Measurements from ENCODE around the gene AKR1B1. TPM values are rescaled to one million over a fixed set of nuclear protein-coding genes. Genes with fewer than 3 reads are reported as not detected.

The AKR1B1 gene
- total and polyA plus RNA-seq, 2 of the 13 experiments (the other 11 are each of a cell fraction or from before 2014, with no cell fraction given): 89.9 to 133 TPM

- TF ChIP-seq, protein P1, sequence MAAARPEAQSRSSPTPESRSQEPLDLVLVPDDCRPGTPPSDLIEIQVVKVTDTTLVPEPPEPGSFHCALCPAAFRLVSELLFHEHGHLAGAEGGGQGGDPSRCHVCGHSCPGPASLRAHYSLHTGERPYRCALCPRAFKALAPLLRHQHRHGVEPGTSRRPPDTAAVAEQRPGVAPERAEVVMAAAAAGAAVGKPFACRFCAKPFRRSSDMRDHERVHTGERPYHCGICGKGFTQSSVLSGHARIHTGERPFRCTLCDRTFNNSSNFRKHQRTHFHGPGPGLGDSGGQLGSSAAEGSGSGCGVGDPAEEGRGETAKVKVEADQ (CRISPR knock-in tag; IDR thresholded peaks at IDR 0.05; ENCODE audit: borderline replicate concordance): peak; percentile 93; the same call in 1 of the 2 replicates
- TF ChIP-seq ELF3 (CRISPR knock-in tag; IDR thresholded peaks at IDR 0.05) (peak; percentile 65), ZNF878 (CRISPR knock-in tag; IDR thresholded peaks at IDR 0.05) (peak; percentile 51; the same call in 1 of the 2 replicates), ZNF615 (CRISPR knock-in tag; IDR thresholded peaks at IDR 0.05; ENCODE audit: borderline replicate concordance) (no peak), ZNF280B (CRISPR knock-in tag; IDR thresholded peaks at IDR 0.05; ENCODE audit: borderline replicate concordance) (0 out of 2 replicates have a peak, but pooled peaks have one; percentile 4), ZKSCAN1 (IDR thresholded peaks at IDR 0.05; ENCODE audit: low read length) (no peak), HMGA1 (CRISPR knock-in tag; conservative IDR thresholded peaks at IDR 0.05) (no peak), ZNF326 (CRISPR knock-in tag; IDR thresholded peaks at IDR 0.05; ENCODE audit: borderline replicate concordance) (no peak), MEIS1 (CRISPR knock-in tag; IDR thresholded peaks at IDR 0.05; ENCODE audit: borderline replicate concordance) (0 out of 2 replicates have a peak, but pooled peaks have one; percentile 28), NONO (IDR thresholded peaks at IDR 0.05) (no peak), NONO (CRISPR knock-in tag; conservative IDR thresholded peaks at IDR 0.05) (peak; percentile 62; the same call in 1 of the 2 replicates), ZNF160 (CRISPR knock-in tag; IDR thresholded peaks at IDR 0.05) (peak; percentile 59; the same call in 1 of the 2 replicates), ZIK1 (CRISPR knock-in tag; IDR thresholded peaks at IDR 0.05; ENCODE audit: borderline replicate concordance, low read depth) (no peak; the same call in 1 of the 2 replicates), GATAD2A (CRISPR knock-in tag; IDR thresholded peaks at IDR 0.05) (peak; percentile 4; the same call in 1 of the 2 replicates), TSC22D2 (CRISPR knock-in tag; IDR thresholded peaks at IDR 0.05; ENCODE audit: borderline replicate concordance) (no peak), MATR3 (CRISPR knock-in tag; IDR thresholded peaks at IDR 0.05) (no peak), ZSCAN25 (CRISPR knock-in tag; IDR thresholded peaks at IDR 0.05) (no peak), FOXA3 (CRISPR knock-in tag; IDR thresholded peaks at IDR 0.05) (0 out of 2 replicates have a peak, but pooled peaks have one; percentile 35), KLF15 (CRISPR knock-in tag; IDR thresholded peaks at IDR 0.05; ENCODE audit: borderline replicate concordance) (no peak), HOXA5 (CRISPR knock-in tag; IDR thresholded peaks at IDR 0.05) (0 out of 2 replicates have a peak, but pooled peaks have one; percentile 57), KAT8 (CRISPR knock-in tag; IDR thresholded peaks at IDR 0.05) (peak; percentile 62; the same call in 1 of the 2 replicates), SNAPC2 (CRISPR knock-in tag; IDR thresholded peaks at IDR 0.05) (no peak)
- TF ChIP-seq, protein P2, sequence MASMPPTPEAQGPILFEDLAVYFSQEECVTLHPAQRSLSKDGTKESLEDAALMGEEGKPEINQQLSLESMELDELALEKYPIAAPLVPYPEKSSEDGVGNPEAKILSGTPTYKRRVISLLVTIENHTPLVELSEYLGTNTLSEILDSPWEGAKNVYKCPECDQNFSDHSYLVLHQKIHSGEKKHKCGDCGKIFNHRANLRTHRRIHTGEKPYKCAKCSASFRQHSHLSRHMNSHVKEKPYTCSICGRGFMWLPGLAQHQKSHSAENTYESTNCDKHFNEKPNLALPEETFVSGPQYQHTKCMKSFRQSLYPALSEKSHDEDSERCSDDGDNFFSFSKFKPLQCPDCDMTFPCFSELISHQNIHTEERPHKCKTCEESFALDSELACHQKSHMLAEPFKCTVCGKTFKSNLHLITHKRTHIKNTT (CRISPR knock-in tag; IDR thresholded peaks at IDR 0.05): no peak
- TF ChIP-seq, protein P3, sequence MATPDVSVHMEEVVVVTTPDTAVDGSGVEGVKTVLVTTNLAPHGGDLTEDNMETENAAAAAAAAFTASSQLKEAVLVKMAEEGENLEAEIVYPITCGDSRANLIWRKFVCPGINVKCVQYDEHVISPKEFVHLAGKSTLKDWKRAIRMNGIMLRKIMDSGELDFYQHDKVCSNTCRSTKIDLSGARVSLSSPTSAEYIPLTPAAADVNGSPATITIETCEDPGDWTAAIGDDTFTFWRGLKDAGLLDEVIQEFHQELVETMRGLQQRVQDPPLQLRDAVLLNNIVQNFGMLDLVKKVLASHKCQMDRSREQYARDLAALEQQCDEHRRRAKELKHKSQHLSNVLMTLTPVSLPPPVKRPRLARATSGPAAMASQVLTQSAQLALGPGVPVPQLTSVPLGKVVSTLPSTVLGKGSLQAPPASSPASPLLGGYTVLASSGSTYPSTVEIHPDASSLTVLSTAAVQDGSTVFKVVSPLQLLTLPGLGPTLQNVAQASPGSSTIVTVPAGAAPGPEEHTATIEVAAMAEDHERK (CRISPR knock-in tag; IDR thresholded peaks at IDR 0.05; ENCODE audit: low read depth): peak; percentile 20; the same call in 1 of the 2 replicates
Measured at GRCh38 chr7:134458806-134459698, at the start of gene AKR1B1 (continued).

Measured in HepG2 (cell line).